Activated naive CD4-positive, alpha-beta T cell treated with anti-CD3 and anti-CD28 coated beads, Interleukin-2, amount 10 ng/mL, durations not matched to agents 7 days and 5 days (primary cell): ENCODE measurements around the gene PTPRD.
"Not testable (repeated sequence)": the region's sequence is repeated elsewhere in the genome, so short reads cannot be mapped to it uniquely, and the experiment has no call there.

Experiments
- CTCF ChIA-PET: fragments of 350-600 bp; sonication (Branson Sonifier 250); formaldehyde crosslinking; loops from one replicate; lab custom pipeline; 2021; ENCODE audit warnings: antibody characterized with exemption; lab: Charles Lee
- DNase-seq: peaks from one replicate; pipeline ENCODE4 v3.0.0-alpha.2; 2020
- H3K27ac Mint-ChIP-seq: one replicate; pipeline ENCODE4 v1.8.0; 2021; ENCODE audit warnings: mild to moderate bottlenecking, moderate library complexity, mixed read lengths
- H3K27me3 Mint-ChIP-seq: one replicate; pipeline ENCODE4 v1.8.0; 2021; ENCODE audit warnings: mild to moderate bottlenecking, mixed read lengths
- H3K36me3 Mint-ChIP-seq: one replicate; pipeline ENCODE4 v1.8.0; 2021; ENCODE audit warnings: mixed read lengths
- H3K4me1 Mint-ChIP-seq: one replicate; pipeline ENCODE4 v1.8.0; 2021; ENCODE audit warnings: mixed read lengths
- H3K4me3 Mint-ChIP-seq: one replicate; pipeline ENCODE4 v1.8.0; 2021; ENCODE audit warnings: mild to moderate bottlenecking, moderate library complexity, mixed read lengths
- H3K9me3 Mint-ChIP-seq: one replicate; pipeline ENCODE4 v1.8.0; 2021; ENCODE audit warnings: mixed read lengths

The PTPRD gene

GRCh38 chr9:10434412-10434811 is 178.4 kb downstream of the PTPRD start:
- Mint-ChIP-seq H3K4me1 (no peaks in the 10 kb centered on the region), H3K9me3 (peaks cover 2% of the 10 kb centered on the region), H3K36me3 (no peaks in the 10 kb centered on the region), H3K27ac (no peak overlapping the region), H3K4me3 (no peak overlapping the region), H3K27me3 (no peaks in the 10 kb centered on the region)
- DNase-seq: no peak
- CTCF ChIA-PET: no interaction called here

DNA sequence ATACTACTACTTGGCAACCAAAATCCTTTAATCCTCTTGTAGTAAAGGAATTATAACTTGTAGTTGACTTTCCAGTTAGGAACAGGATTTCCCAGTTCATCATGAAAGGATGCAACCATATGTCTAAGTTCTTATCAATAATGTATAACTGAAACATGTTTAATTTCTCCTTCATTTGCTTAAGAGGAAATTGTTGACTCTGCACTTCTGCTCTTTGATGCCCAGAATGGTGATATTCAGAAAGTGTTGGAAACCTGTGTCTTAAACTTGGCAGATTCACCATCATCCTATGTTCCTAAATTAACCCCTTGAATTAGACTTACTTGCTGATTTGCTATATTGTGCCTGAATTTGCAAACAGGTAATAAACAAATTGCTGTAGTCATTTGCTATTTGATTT is 201.5 kb downstream of the PTPRD start:
- Mint-ChIP-seq H3K27ac (no peak overlapping the region), H3K4me3 (no peak overlapping the region), H3K9me3 (peaks cover 20% of the 10 kb centered on the region), H3K4me1 (no peaks in the 10 kb centered on the region), H3K27me3 (no peaks in the 10 kb centered on the region), H3K36me3 (no peaks in the 10 kb centered on the region)
- DNase-seq: no peak
- CTCF ChIA-PET: no interaction called here

- Mint-ChIP-seq H3K27ac (no peak overlapping the region), H3K36me3 (no peaks in the 10 kb centered on the region), H3K4me1 (no peaks in the 10 kb centered on the region), H3K9me3 (peaks cover 2% of the 10 kb centered on the region), H3K27me3 (no peaks in the 10 kb centered on the region), H3K4me3 (no peak overlapping the region)
- CTCF ChIA-PET: no interaction called here
- no peak for DNase-seq
Measured at GRCh38 chr9:10403283-10403682, 209.5 kb downstream of the PTPRD start.

- CTCF ChIA-PET: interaction anchor here (0.6 kb wide), 1 partner anchor 34 kb away, joined by 3 read pairs; no protein-coding TSS in a partner anchor
- peaks cover 3% of the 10 kb centered on the region for H3K9me3 Mint-ChIP-seq
- H3K27me3 Mint-ChIP-seq: no peaks in the 10 kb centered on the region
Measured at GRCh38 chr9:10396615-10397014, 216.2 kb downstream of the PTPRD start.

DNA sequence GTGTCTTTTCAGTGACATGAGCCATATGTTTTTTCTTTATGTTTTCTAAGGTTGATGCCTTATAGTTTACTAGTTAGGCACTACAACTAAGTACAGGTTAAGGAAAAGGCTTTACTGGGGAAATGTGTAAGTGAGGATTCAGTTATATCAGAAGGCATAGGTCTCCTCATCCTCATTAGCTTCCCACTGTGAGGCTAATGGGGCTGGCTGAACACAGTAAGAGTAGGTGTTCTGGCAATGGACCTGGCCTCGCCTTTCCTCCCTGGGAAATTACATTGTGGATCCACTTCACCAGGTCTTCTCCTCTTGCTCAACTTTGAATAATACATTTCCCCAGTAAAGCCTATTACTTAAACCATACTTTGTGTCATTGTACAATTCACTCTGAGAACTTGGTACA is 225.5 kb downstream of the PTPRD start:
- Mint-ChIP-seq H3K4me3 (no peak overlapping the region), H3K27ac (no peak overlapping the region), H3K36me3 (no peaks in the 10 kb centered on the region), H3K4me1 (no peaks in the 10 kb centered on the region), H3K27me3 (no peaks in the 10 kb centered on the region), H3K9me3 (peaks cover 2% of the 10 kb centered on the region)
- CTCF ChIA-PET: no interaction called here
- no peak for DNase-seq

More at GRCh38 chr9:10396615-10397014, 216.2 kb downstream of the PTPRD start:
- DNase-seq: no peak
- Mint-ChIP-seq H3K27ac (no peak overlapping the region), H3K36me3 (no peaks in the 10 kb centered on the region), H3K4me3 (no peak overlapping the region), H3K4me1 (no peaks in the 10 kb centered on the region)

DNA sequence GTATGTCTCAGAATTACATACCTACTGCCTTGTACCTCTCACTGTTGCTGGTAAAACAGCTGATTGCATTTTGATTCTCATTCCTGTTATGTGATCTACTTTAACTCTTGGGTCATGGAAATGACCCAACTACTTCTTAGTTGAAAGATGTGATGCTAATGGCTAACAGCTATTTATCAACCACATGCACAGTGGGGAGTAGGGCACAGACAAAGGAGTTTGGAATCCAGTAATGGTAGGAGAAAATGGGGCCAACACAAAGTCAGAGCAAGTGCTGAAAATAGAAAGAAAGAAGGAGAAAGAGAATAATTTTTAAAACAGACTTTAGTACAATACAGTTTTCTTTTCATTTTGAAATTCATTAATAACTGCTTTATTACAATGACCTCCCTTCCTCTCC is 241.0 kb downstream of the PTPRD start:
- Mint-ChIP-seq H3K27me3 (no peaks in the 10 kb centered on the region), H3K4me1 (no peaks in the 10 kb centered on the region), H3K36me3 (no peaks in the 10 kb centered on the region), H3K4me3 (no peak overlapping the region), H3K27ac (no peak overlapping the region), H3K9me3 (no peaks in the 10 kb centered on the region)
- DNase-seq: no peak
- CTCF ChIA-PET: no interaction called here

DNA sequence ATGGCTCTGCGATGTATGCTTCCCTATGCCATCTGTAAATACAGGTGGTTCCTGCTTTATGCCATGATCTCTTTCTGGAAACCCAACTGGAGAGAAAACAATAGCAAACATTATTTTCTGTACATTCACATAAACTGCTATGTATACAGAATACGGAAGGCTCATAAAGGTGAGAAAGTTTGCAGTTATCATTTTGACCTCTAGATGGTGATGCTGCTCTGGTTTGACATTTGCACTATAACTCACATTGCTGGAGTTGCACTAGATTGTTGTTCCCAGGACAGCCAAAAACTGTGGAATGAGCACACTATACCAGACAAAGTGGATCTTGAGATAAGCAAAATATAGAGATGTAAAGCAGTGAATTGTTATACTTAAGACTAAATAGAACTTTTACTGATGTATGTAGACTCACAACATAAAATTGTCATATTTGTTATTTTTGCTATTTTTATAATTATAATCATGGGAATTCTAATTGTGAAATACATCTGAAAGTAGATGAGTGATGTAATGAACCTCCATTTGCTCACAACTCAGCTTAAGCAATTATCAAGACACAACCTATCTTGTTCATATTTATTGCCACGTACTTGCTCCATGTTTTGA is 246.5 kb downstream of the PTPRD start:
- H3K36me3 Mint-ChIP-seq: no peaks in the 10 kb centered on the region
- no peaks in the 10 kb centered on the region for H3K4me1 Mint-ChIP-seq
- no peak overlapping the region for H3K27ac Mint-ChIP-seq
- CTCF ChIA-PET: no interaction called here
- no peak overlapping the region for H3K4me3 Mint-ChIP-seq
- no peaks in the 10 kb centered on the region for H3K27me3 Mint-ChIP-seq
- DNase-seq: no peak
- peaks cover 3% of the 10 kb centered on the region for H3K9me3 Mint-ChIP-seq

DNA sequence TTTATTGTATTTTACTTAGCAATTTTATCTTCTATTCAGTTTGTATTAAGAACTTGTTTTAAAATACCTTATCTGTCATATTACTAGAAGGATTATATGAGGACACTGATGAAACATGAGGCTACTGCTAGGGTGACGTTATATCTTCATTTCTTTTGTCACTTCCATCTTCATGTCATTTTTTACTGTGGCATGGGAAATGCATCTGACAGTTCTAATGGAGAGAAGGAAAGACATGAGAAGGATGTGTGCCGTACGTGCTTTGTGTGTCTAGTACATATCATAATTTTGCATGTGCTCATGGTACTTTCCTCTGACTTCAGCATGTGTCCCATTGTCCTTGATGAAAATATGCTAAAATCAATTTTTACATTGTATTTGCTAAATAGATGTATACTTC is 258.2 kb downstream of the PTPRD start:
- H3K27me3 Mint-ChIP-seq: no peaks in the 10 kb centered on the region
- CTCF ChIA-PET: no interaction called here
- H3K4me1 Mint-ChIP-seq: no peaks in the 10 kb centered on the region
- H3K9me3 Mint-ChIP-seq: peaks cover 6% of the 10 kb centered on the region
- H3K4me3 Mint-ChIP-seq: no peak overlapping the region
- no peak overlapping the region for H3K27ac Mint-ChIP-seq
- no peaks in the 10 kb centered on the region for H3K36me3 Mint-ChIP-seq
- DNase-seq: no peak

- H3K9me3 Mint-ChIP-seq, DNase-seq, H3K4me1 Mint-ChIP-seq, CTCF ChIA-PET, H3K27ac Mint-ChIP-seq, H3K36me3 Mint-ChIP-seq, H3K4me3 Mint-ChIP-seq, H3K27me3 Mint-ChIP-seq: not testable (repeated sequence)
Measured at GRCh38 chr9:10345621-10346020, 267.2 kb downstream of the PTPRD start.

DNA sequence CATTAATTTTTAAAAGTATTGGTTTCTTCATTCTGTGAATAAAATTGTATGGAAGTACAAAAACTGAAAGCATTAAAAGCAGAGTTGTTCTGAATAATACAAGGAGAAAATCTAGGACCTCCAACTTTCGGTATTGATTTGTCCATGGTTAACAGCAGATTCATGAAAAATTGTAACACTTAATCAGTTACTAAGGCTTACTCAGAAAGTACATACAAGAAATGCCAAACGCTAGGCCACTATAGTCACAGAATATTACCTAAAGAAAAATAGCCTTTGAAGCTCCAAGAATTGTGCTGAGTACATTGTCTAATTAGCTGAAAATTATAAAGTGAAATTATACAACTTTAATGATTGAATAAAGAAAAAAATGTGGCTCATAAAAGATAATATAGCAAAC is 271.7 kb downstream of the PTPRD start:
- DNase-seq: no peak
- Mint-ChIP-seq H3K4me3 (no peak overlapping the region), H3K4me1 (no peaks in the 10 kb centered on the region), H3K36me3 (no peaks in the 10 kb centered on the region), H3K9me3 (peaks cover 5% of the 10 kb centered on the region), H3K27me3 (no peaks in the 10 kb centered on the region), H3K27ac (no peak overlapping the region)
- CTCF ChIA-PET: no interaction called here

DNA sequence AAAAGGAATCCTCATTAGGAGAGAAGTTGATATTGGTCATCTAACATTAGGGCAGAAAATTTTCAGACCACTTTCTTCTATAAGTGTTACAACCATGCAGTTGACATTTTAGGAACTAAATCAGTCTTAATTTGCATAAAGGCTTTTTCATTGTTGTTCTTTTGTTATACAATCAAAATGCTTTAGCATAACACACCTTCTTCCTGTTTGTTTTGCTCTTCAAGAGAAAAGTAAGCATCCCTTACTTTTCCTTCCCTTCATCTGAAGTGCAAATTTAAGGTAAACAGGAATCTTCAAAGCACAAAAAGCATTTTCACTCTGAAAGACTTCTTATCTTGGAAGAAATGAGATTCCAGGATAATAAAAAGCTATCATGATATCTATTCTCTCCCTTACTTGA is 273.6 kb downstream of the PTPRD start:
- no peaks in the 10 kb centered on the region for H3K4me1 Mint-ChIP-seq
- CTCF ChIA-PET: no interaction called here
- H3K36me3 Mint-ChIP-seq: no peaks in the 10 kb centered on the region
- no peak overlapping the region for H3K4me3 Mint-ChIP-seq
- no peaks in the 10 kb centered on the region for H3K27me3 Mint-ChIP-seq
- DNase-seq: no peak
- H3K9me3 Mint-ChIP-seq: peaks cover 6% of the 10 kb centered on the region
- H3K27ac Mint-ChIP-seq: no peak overlapping the region

DNA sequence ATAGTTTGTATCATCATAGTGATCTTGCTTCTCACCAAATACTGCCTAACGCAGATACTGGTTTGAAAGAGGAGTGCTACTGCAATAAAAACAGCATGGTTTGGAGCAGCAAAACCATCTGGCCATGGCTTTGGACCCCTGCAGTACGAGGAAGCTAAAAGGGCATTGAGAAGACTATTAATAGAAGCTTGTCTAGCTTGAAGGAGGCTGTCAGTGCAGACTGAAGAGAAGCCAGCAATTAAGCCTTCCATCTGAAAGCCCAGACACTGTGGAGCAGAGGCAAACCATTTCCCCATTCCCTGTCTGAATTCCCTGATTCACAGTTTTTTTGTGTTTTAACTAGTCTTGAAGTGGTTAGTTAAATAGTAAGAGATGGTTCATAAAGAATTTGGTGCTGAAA is 281.6 kb downstream of the PTPRD start:
- no peak for DNase-seq
- Mint-ChIP-seq H3K27me3 (no peaks in the 10 kb centered on the region), H3K4me3 (no peak overlapping the region), H3K36me3 (no peaks in the 10 kb centered on the region), H3K27ac (no peak overlapping the region), H3K4me1 (no peaks in the 10 kb centered on the region), H3K9me3 (peaks cover 6% of the 10 kb centered on the region)
- CTCF ChIA-PET: no interaction called here

DNA sequence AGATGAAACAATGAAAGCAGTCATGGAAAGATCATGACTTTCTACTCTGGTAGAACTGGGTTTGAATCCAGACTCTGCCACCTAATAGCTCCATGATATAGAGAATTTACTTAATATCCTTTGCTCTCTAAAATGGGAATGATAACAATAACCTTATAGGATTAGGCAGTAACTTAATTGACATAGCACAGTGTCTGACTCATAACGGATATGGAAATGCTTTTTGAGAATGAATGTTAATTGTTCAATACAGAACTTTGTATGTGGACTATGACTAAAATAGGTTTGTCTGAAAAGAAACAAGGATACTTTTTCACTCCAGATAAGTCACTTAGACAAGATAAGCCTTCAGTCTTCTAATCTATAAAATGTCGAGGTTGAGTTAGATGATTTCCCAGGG is 330.7 kb downstream of the PTPRD start:
- H3K27ac Mint-ChIP-seq: no peak overlapping the region
- no peak for DNase-seq
- no peaks in the 10 kb centered on the region for H3K36me3 Mint-ChIP-seq
- H3K27me3 Mint-ChIP-seq: no peaks in the 10 kb centered on the region
- H3K4me1 Mint-ChIP-seq: no peaks in the 10 kb centered on the region
- H3K4me3 Mint-ChIP-seq: no peak overlapping the region
- peaks cover 5% of the 10 kb centered on the region for H3K9me3 Mint-ChIP-seq
- CTCF ChIA-PET: no interaction called here

DNA sequence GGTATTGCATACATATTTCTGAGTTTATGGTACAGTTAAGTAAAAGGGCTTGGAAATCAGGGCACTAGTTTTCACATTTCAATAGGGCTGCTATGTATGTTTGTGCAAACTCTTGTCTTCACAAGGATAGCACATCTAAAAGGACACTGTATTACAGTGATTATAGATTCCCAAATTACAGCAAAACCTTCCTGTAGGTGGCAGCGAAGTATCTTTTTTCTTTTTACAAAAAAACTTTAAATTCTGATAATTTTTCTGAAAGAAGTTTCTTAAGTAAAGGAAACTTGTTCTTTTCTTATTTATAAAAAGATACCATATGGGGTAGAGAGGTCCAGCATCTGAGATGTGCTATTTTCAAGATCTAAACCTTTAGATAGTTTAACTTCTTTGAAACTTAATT is 337.8 kb downstream of the PTPRD start:
- no peak for DNase-seq
- H3K4me1 Mint-ChIP-seq: no peaks in the 10 kb centered on the region
- H3K27me3 Mint-ChIP-seq: no peaks in the 10 kb centered on the region
- no peaks in the 10 kb centered on the region for H3K36me3 Mint-ChIP-seq
- H3K9me3 Mint-ChIP-seq: peaks cover 5% of the 10 kb centered on the region
- CTCF ChIA-PET: no interaction called here
- H3K4me3 Mint-ChIP-seq: no peak overlapping the region
- H3K27ac Mint-ChIP-seq: no peak overlapping the region

- no peak for DNase-seq
- no peaks in the 10 kb centered on the region for H3K4me1 Mint-ChIP-seq
- no peak overlapping the region for H3K4me3 Mint-ChIP-seq
- CTCF ChIA-PET: no interaction called here
- peaks cover 3% of the 10 kb centered on the region for H3K9me3 Mint-ChIP-seq
- no peaks in the 10 kb centered on the region for H3K36me3 Mint-ChIP-seq
- no peaks in the 10 kb centered on the region for H3K27me3 Mint-ChIP-seq
- no peak overlapping the region for H3K27ac Mint-ChIP-seq
Measured at GRCh38 chr9:10274175-10274574, 338.6 kb downstream of the PTPRD start.

DNA sequence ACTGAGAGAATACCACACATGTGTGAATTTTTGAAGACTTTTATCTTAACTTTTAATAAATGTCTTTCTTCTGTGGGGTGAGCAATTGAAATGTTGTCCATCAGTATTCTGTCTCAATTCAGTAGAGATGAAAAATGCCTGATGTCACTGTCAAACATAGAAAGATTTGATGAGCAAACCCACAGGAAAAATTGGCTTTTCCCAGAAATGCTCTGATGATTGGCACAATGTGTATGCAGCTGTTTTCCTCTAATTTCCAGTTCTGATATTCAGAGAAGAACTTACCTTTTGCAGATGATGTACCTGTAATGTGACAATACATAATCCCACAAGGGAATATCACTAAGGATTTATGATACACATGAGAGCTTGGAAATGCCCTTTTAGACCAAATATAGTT is 340.0 kb downstream of the PTPRD start:
- Mint-ChIP-seq H3K36me3 (no peaks in the 10 kb centered on the region), H3K27ac (no peak overlapping the region), H3K4me1 (no peaks in the 10 kb centered on the region), H3K4me3 (no peak overlapping the region), H3K9me3 (no peaks in the 10 kb centered on the region), H3K27me3 (no peaks in the 10 kb centered on the region)
- CTCF ChIA-PET: no interaction called here
- no peak for DNase-seq
